ENCODE results near the gene HOXC4. TPM values are rescaled to one million over a fixed set of nuclear protein-coding genes. Genes with fewer than 3 reads are reported as not detected.

The HOXC4 gene
- 0.05 TPM in 1 of 2 replicates, not detected in the other for polyA plus RNA-seq (2011; rRNA removed)
- polyA minus RNA-seq (2011; rRNA and poly(A)+ RNA removed), result not detected in 2 replicates

DNA sequence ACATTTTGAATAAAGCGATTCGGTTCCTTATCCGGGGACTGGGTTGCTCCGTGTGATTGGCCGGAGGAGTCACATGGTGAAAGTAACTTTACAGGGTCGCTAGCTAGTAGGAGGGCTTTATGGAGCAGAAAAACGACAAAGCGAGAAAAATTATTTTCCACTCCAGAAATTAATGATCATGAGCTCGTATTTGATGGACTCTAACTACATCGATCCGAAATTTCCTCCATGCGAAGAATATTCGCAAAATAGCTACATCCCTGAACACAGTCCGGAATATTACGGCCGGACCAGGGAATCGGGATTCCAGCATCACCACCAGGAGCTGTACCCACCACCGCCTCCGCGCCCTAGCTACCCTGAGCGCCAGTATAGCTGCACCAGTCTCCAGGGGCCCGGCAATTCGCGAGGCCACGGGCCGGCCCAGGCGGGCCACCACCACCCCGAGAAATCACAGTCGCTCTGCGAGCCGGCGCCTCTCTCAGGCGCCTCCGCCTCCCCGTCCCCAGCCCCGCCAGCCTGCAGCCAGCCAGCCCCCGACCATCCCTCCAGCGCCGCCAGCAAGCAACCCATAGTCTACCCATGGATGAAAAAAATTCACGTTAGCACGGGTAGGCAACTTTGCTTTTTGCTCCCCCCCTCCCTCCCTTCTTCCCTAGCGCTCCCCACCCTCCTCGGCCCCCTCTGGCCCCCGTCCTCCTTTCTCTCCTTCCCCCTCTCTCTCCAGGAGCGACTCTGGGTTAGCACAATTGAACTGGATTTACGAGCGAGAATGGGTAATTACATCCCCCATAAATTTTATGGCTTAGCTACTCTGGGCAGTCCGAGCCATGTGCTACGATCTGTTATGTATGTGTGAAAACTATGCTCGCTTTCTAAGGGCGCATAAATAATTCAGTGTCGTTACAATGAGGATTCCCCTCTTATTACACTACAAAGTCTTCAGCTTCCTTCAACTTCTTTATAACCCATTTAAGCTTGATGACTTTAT, at the start of gene HOXC4:
TSS of gene HOXC4 (plus strand) at position 85 of the 991 bp plus-strand sequence. CDS start at position 173, 88 bp downstream.
- H3K27ac ChIP-seq (ENCODE audit: low read depth, low read length), result no peak within 1 kb of the TSS
- H3K27me3 ChIP-seq (ENCODE audit: control insufficient read depth, insufficient read depth, low read length), result peaks cover 91% of the 10 kb centered on the region
- CTCF ChIA-PET, result no interaction called here
- H3K4me3 ChIP-seq (ENCODE audit: low read depth, low read length), result no peak within 1 kb of the TSS
- POLR2A ChIA-PET, result no interaction called here
- no peaks in the 10 kb centered on the region for H3K9me3 ChIP-seq (ENCODE audit: control insufficient read depth, insufficient read depth, low read length)
- TF ChIP-seq, protein P1, sequence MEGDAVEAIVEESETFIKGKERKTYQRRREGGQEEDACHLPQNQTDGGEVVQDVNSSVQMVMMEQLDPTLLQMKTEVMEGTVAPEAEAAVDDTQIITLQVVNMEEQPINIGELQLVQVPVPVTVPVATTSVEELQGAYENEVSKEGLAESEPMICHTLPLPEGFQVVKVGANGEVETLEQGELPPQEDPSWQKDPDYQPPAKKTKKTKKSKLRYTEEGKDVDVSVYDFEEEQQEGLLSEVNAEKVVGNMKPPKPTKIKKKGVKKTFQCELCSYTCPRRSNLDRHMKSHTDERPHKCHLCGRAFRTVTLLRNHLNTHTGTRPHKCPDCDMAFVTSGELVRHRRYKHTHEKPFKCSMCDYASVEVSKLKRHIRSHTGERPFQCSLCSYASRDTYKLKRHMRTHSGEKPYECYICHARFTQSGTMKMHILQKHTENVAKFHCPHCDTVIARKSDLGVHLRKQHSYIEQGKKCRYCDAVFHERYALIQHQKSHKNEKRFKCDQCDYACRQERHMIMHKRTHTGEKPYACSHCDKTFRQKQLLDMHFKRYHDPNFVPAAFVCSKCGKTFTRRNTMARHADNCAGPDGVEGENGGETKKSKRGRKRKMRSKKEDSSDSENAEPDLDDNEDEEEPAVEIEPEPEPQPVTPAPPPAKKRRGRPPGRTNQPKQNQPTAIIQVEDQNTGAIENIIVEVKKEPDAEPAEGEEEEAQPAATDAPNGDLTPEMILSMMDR (IDR thresholded peaks at IDR 0.05; ENCODE audit: low read depth, low read length), result no peak
- no peak for DNase-seq (ENCODE audit: low read depth, low spot score)

DNA sequence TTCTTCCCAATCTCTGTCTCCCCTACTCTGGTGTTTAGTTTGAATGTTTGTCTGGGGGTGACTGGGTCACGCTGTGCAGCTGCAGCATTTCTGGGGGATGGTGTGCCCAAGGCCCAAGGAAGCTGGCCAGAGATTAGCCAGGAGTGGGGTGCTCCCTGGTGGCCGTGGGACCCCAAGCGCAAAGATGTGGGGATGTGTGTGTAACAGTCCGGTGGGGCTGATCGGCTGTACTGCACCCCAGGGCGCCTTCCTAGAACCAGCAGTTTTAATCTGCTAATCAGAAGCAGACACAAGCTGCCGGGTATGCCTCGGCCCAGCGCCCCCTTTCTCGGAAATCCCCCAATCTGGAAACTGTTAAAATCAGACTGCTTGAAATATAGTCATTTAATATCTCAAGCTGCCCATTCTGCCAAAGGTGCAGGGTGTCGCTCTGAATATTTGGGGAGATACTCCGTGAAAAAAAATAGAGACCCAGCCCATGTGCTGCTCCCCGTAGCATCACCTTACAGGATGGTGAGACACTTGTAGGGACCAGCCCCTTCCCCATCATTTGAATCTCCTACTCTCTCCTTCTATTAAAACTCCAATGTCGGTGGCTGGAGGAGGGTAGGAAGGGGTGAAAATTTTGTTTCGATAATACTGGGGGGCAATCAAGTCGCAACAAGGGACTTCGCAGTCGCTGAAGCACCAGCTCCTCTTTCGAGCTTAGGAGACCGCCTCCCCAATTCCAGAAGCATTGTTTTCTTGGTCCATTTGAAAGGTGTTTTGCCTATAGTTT, 49.4 kb upstream of the HOXC4 start:
- TF ChIP-seq, protein P1 (IDR thresholded peaks at IDR 0.05; ENCODE audit: low read depth, low read length), result 0 out of 2 replicates have a peak, but pooled peaks have one; percentile 15
- no peak overlapping the region for H3K27ac ChIP-seq (ENCODE audit: low read depth, low read length)
- DNase-seq (ENCODE audit: low read depth, low spot score), result no peak
- H3K27me3 ChIP-seq (ENCODE audit: control insufficient read depth, insufficient read depth, low read length), result peaks cover 93% of the 10 kb centered on the region
- ChIA-PET POLR2A (no interaction called here), CTCF (interaction anchor here (0.8 to 7.8 kb wide), 5 partner anchors 9 to 235 kb away, joined by 3 to 163 read pairs (median 4); no protein-coding TSS in a partner anchor)
- peaks cover 7% of the 10 kb centered on the region; the same call in 1 of the 2 replicates for H3K9me3 ChIP-seq (ENCODE audit: control insufficient read depth, insufficient read depth, low read length)
- H3K4me3 ChIP-seq (ENCODE audit: low read depth, low read length), result no peak overlapping the region

DNA sequence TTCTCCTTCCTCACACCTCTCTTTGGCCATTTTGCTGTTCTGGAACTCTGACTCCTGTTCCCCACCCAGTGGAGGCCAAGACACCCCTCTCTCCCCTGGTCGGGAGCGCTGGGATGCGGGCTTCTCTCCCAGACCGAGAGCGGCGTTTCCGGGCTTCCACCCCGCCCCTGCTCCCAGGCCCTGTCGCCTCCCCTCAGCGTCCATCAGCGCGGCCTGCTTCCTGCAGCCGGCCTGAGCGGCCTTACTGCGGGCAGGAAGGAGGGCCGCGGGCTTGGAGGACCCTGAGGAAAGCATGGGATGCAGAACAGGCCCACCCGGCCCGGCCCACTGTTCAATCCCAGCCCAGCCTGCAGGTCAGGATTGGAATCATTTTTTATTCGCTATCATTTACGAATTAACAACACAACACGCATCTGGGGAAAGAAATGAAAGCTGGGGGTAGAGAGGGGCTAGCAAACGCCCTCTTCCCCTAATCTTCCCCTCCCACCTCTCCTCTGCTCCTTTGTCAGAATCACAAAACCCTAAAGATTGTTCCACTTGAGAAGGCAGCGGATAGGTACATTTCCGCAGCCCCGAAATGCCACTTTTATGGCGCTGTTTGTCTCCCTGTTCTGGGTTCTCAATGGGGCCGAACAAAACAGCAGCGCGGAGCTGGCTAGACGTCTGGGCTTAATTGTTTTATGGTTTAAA, 48.6 kb upstream of the HOXC4 start:
- POLR2A ChIA-PET, result no interaction called here
- TF ChIP-seq, protein P1 (IDR thresholded peaks at IDR 0.05; ENCODE audit: low read depth, low read length), result no peak
- CTCF ChIA-PET, result interaction anchor here (0.6 to 7.8 kb wide), 12 partner anchors 10 to 320 kb away, joined by 3 to 163 read pairs (median 6); partner anchors contain the start of gene COPZ1
- Histone ChIP-seq H3K27ac (ENCODE audit: low read depth, low read length) (no peak overlapping the region), H3K27me3 (ENCODE audit: control insufficient read depth, insufficient read depth, low read length) (peaks cover 93% of the 10 kb centered on the region), H3K9me3 (ENCODE audit: control insufficient read depth, insufficient read depth, low read length) (peaks cover 3% of the 10 kb centered on the region; the same call in 1 of the 2 replicates), H3K4me3 (ENCODE audit: low read depth, low read length) (no peak overlapping the region)
- no peak for DNase-seq (ENCODE audit: low read depth, low spot score)

DNA sequence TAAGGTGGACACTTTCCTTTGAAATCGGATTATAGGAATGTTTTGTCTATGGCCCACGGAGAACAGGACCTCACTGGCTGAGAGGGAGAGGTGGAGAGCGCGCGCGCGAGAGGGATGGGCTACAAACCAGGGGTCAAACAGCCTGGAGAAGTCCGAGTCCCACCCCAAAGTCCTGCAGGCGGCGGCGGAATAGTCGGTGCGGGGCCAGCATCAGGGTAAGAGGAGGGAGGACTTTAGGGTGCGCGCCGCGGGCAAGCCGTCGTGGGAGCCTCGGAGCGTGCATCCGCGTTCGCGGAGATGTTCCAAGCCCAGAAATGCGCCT, 48.1 kb upstream of the HOXC4 start:
- TF ChIP-seq, protein P1 (IDR thresholded peaks at IDR 0.05; ENCODE audit: low read depth, low read length), result no peak
- no peak overlapping the region for H3K27ac ChIP-seq (ENCODE audit: low read depth, low read length)
- POLR2A ChIA-PET, result interaction anchor here (0.7 kb wide), 1 partner anchor 196 kb away, joined by 3 read pairs; no protein-coding TSS in a partner anchor
- H3K4me3 ChIP-seq (ENCODE audit: low read depth, low read length), result no peak overlapping the region
- H3K9me3 ChIP-seq (ENCODE audit: control insufficient read depth, insufficient read depth, low read length), result peaks cover 3% of the 10 kb centered on the region; the same call in 1 of the 2 replicates
- DNase-seq (ENCODE audit: low read depth, low spot score), result no peak
- peaks cover 95% of the 10 kb centered on the region for H3K27me3 ChIP-seq (ENCODE audit: control insufficient read depth, insufficient read depth, low read length)
- CTCF ChIA-PET, result interaction anchor here (0.6 to 7.8 kb wide), 18 partner anchors 8 to 428 kb away, joined by 3 to 163 read pairs (median 6); partner anchors contain the start of genes COPZ1 and SMUG1
